HuH-7 (cell line): ENCODE measurements around the gene CBX6.
"Not testable (repeated sequence)": the region's sequence is repeated elsewhere in the genome, so short reads cannot be mapped to it uniquely, and the experiment has no call there.

Experiments
- DNase-seq: peaks from one replicate; pipeline ENCODE4 v3.0.0; 2011; ENCODE audit warnings: low spot score

The CBX6 gene

DNA sequence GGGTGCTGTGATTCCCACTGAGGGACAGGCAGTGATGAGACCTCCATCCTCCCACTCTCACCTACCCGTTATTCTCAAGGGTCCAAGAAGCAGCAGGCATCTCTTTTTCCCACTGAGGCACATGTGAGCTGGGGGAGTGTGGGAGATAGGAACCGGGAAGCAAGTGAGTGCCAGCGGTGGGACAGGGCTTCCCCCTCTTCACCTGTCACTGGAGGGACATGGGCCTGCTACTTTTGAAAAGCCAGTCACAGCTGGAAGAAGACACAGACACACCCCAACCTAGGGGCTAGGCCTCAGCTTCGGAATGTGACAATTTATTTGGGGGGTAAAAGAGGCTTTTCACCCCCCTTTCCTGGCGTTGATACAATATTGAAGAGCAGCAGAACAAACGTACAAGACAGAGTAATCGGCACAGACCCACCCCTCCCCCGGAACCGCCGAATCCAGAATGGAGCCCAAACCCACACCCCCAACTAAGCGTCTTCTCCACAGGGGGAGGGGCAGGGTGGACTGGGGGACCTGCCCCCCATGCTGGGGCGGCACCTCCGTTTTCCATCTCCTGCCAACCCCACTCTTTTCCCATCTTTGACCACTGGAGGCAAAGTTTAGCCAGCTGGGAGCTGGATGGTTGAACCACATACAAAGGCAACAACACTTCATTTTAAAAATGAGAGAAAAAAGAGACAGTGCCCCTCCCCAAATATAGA is 10.7 kb downstream of the CBX6 start:
- DNase-seq = no peak

DNA sequence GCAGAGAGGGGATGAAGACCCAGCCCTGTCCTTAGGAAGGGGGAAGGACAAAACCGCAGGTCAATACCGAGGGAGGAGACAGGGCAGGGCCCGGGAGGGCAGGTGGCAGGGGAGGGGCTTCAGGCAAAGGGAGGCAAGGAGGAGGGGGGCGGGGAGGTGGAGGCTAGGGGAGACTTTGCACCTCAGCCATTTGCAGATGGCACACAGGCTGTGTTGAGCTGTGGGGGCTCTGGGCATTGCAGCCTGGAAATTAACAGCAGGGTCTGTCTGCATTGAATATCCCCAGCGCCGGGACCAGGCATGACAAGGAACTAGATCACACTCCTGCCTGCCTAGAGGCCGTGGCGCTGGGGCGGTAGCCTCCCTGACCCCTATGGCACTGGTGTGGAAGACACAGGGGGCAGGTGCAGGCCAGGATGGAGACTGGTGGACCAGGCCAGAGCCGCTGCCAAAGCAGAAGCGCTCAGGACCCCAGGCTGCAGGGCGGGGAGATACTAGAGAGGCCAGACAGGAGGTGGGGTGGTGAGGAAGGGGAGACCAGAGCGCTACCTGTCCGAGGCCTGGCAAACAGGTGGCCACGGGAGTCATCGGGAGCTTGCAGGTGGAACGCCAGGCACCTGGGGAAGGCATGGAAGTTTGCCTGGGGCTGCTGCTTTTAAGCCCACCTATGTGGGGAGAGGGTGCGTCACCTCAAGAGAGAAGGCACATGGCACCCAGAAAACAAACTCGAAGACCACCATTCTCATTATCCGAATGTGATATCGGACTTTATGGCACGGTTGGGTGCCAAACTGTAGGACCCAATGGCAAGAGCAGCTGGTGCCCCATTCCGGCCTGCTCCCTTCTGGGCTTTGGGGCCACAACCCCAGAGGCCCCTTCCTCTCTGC is 11.5 kb downstream of the CBX6 start:
- DNase-seq = no peak

DNA sequence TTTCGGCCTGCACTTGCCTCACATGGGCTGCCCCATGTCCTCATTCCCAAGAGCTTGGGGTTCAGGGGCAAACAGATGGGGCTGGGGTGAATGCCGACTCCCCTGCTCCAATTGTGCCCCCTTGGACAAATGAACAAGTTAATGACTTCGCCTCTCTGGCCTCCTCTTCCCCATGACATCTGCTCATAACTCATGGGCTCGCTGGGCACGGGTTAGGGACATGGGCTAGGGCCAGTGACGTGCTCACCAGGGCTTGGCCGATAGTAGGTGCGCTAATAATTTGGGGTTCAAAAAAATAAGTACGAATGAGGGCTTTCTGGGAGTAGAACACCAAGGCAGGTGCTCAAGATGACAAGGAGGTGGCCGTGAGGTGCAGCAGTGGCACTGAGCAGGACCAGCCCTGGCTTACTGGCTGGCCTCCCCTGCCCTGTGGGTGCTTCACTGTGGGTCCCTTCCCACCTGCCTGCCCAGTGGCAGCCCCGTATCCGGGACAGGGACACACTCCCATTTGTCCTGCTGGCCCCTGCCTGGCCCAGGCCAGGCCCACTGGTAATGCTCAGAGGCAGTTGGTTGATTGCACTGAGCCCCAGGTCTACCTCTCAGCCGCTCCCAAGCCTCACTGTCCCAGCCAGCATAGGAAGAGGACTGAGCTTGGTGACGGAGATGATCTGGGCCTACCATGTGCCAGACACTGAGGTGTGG is 12.3 kb downstream of the CBX6 start:
- no peak for DNase-seq

DNA sequence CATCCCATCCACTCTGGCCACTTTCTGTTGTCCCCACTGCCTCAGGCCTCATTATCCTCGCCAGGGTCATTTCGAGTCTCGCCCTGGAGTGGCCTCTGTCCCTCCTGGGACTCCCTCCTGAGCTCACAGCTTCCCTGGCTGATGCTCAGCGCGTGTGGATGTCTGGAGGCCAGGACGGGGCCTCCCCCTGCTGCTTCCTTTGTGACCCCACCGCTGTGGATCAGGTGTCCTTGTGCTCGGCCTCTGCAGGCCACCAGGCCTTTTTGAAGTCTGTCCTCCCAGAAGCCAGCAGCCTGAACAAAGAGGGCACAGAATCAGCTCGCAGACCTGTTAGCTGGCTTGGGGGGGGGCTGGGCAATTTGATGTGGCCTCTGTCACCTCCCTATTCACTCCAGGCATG is 13.5 kb downstream of the CBX6 start:
- DNase-seq = no peak

DNA sequence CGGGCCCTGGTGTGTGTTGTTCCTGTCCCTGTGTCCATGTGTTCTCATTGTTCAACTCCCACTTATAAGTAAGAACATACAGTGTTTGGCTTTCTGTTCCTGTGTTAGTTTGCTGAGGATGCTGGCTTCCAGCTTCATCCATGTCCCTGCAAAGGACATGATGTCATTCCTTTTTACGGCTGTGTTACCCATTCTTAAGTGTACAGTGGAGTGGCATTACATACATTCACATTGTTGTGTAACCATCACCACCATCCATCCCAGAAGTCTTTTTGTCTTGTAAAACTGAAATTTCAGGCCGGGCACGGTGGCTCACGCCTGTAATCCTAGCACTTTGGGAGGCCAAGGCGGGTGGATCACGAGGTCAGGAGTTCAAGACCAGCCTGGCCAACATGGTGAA is 17.5 kb downstream of the CBX6 start:
- not testable (repeated sequence) for DNase-seq

DNA sequence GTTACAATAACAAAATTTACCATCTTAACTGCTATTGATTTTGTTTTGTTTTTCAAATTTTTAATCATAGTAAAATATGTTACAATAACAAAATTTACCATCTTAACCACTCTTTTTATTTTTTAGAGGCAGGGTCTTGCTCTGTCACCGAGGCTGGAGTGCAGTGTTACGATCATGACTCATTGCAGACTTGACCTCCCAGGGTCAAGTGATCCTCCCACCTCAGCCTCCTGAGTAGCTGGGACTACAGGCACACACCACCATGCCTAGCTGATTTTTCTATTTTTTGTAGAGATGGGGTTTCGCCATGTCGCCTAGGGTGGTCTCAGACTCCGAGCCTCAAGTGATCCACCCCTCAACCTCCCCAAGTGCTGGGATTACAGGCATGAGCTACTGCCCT is 18.1 kb downstream of the CBX6 start:
- DNase-seq = not testable (repeated sequence)

DNA sequence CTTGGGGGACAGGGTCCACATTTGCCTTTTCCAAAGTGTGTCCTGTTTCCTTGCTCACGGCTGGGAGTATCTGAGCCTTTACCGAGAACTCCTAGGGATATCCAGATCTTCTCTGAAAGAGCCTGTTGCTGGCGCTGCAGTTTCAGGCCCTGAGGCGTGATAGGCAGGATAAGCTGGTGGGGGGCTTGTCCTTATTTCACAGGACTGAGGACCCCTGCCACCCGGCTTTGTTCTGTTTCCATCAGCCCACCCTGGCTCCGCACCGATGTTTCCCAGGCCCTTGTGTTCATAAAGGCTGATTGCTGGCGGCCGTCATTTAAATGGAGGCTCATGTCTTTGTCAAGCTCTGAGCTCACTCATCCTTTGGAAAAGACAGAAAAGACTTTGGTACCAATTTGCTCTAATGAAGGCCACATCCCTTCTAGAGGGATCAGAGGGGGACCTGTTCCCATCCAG is 18.8 kb downstream of the CBX6 start:
- no peak for DNase-seq

DNA sequence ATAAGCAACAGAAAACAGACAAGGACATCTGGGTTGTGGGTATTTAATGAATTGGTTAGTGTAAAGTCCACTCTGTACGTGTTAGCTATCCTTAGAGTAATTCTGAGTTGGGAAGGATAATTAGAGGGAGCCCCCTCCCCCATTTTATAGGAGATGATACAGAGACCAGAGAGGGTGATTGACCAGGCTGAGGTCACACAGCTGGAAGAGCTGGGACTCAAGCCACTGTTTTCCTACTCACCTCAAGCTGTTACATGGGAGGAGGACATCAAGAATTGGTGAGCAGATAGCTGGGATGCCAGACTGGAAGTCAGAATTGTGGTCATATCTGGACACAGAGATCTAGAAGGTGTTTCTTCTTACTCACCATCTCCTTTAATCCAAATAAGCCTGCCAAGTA is 19.5 kb downstream of the CBX6 start:
- DNase-seq = no peak

DNA sequence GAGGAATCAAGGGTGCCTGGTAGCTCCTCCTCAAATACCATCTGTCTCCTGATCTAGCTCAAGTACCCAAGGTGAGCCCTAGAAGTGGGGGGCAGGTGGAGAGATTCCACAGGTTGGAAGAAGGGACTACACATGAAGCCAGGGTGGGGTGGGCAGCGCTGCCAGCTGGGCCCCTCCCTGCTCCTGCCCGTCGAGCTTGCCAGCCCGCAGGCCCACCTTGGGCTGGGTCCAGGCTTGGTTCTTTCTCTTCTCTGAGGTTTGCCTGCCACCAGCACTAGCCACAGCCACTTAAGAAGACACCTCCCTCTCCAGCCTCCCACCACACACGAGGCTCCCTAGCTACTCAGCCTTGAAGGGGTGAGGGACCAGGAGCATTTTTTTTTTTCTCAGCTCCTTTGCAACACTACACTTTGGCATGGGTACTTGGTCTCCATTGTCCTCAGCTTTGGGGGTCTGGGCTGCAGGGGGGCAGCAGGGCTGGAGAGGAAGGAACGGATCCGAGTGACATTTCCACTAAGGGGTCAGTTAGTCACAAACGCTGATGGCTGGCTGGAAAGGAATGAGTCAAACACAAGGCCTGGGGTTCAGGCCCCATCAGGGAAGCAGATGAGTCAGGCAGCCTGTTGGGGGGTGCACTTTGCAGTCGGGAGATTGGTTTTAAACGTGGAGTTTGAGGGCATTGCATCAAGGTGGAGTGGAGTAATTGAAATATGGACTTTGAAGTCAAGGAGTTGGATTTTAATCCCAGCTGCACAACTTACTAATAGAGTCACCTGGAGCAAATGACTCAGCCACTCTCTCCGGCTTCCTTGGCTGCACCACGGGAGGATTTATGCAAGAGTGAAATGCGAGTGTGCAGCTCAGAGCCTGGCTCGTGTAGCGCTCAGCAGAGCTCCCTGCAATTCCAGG is 20.8 kb downstream of the CBX6 start:
- no peak for DNase-seq

DNA sequence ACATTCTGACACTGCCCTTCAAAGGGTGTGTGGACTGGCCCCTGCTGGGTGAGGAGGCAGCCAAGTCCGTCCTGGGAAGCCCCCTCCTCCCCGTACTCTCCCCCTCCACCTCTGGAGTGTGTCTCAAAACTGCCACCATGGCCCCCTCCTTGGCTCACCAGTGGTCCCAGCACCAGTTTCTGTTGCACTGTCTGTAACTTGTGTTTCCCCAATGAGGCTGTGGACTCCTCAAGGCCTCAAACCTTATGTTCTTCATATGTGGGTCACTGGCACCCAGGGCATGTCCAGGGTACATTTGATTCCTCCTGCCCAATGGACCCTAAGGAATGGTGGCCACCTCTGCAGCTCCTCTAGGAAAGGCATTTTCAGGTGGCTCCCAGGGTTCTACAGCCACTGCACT is 21.6 kb downstream of the CBX6 start:
- no peak for DNase-seq

DNA sequence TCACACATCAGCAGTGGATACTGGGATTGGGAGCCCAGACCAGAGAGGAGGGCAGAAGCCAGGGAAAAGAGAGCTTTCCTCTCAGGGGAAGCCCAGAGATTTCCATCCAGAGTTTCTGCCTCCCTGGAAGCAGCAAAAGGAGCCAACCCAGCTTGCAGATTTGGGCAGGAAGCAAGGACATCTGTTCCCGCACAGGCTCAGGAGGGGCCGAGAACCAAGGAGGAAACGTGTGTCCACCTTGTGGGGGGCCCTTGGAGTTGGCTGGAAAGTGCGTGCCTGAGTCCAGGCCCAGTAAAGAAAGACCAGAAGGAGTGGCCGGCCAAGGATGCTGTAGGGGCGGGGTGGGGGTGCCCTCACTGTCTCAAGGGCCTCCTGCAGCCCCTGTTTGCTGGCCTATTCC is 22.2 kb downstream of the CBX6 start:
- no peak for DNase-seq

DNA sequence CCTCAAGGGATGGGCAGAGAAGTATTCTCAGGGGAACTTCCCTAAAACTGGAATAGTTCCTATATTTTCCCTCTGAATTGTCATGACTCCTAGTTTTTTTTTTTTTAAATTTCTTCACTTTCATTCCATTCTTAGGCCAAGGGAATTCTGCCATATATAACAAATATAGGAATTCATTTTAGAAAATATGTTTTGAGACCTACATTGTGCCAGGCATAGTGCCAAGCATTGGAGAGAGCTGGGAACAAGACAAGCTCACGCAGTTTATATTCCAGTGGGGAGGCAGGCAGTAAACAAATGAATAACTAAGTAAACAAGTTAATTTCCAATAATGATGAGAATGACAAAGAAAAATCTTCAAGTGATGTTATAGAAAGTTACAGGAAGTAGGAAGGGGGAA is 25.6 kb downstream of the CBX6 start:
- DNase-seq = no peak

DNA sequence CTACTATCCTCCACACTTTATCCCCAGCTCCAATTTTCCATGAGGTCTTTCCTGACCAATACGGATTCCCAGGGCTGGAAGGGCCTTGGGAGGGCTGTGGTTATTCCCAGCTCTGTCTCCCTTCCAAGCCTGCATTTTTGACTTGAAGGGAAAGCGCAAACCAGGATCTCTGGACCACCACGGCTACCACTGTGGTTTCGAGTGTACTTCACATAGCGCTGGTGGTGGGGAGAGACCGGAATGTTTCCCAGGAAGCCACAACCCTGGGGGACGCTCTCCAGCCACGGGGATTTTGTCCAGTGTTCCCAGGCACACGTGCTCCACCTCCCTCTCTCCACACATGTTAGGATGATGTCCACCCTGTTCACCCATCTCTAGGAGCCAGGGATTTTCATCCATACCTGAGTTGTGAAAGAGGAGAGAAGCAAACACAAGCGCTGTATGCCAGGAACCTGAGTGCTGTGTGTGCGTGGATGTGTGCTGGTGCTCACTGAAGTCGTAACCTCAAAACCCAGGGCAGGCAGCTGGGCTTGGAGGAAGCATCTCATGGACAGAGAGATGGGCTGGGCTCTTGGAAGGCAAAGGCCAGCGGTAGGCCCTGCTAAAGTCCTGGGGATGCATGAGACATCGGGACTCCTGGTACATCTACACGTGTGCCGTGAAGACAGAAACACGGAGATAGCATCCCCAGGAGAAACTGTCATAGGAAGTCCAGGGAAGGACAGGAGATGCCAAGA is 26.8 kb downstream of the CBX6 start:
- DNase-seq = no peak

DNA sequence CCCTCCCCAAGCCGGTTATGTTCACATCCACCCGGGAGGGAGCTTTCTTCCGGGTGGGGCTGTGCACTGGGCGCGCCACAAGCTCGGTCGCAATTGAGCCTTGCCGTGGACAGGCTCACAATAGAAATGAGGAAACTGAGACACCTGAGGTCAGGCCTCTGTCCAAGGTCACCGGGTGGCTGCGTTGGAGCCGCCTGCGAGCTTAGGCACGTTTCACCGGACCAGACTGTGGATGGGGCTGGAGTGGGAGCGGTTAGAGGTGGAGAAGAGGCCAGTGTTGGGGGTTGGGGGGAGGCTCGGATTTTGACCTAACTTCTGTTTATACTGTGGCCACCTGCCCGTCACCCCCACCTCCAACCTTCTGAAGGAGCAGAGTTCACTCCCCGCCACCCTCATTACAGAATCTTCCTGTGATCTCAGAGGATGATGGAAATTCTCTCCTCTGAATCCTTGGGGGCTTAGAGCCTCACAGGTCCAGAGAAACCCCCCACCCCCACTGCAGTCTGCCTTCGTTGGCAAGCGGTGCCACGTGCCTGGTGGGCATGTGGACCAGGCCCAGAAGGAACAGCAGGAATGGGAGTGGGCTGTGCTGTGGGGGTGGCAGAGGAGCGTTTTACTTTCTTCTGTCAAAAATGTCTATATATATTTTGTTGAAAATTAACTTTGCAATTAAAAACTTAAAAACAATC is 27.6 kb downstream of the CBX6 start:
- no peak for DNase-seq

DNA sequence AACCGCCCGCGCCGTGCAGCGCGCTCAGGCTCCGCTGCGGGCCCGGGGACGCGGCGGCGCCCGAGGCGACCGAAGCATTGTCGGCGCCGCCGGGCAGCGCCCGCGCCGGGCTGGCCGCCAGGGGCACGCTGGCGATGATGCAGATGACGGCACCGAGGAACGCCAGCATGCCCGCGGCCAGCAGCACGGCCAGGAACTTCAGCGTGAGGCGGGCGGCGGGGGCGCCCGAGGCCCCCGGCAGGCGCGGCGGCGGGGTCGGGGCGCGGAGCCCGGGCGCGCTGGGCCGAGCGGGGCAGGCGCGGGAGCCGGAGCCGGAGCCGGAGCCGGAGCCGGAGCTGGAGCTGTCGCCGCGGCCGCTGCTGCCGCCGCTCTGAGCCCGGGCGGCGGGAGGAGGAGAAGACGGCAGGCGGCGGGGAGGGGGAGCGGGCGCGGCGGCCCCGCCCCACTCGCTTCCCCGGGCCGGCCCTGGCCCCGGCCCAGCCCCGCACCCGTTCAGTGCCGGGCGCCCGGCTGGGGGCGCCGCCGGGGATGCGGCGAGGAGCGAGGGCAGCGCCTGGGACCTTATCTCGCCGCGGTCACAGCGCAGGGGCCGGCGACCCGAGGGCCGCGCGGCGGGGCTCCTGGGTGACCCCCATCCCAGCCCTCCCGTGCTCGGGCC is 28.2 kb downstream of the CBX6 start, which contains the start of gene NPTXR:
Gene NPTXR (minus strand): TSS at position 372 of the 658 bp plus-strand sequence.
- peak; percentile 75 for DNase-seq

DNA sequence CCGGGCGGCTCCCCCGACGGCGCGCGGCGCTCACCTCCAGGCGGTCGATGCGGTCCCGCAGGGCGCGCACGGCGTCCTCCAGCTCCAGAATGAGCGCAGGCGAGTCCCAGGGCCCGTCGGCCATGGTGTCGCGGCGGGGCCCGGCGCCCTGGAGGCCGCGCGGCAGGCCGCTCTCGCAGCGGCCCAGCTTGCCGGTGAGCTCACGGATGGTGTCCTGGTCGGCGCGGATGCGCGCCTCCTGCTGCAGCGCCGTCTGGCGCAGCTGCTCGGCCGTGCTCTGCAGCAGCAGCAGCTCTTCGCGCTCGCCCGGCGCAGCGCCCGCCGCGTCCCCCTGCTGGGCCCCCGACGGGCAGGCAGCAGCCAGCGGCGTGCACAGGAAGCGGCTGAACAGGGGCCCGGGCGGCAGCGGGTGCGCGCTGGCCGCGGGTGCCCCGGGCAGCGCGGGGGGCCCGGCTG is 28.8 kb downstream of the CBX6 start:
- peak; percentile 81 for DNase-seq

DNA sequence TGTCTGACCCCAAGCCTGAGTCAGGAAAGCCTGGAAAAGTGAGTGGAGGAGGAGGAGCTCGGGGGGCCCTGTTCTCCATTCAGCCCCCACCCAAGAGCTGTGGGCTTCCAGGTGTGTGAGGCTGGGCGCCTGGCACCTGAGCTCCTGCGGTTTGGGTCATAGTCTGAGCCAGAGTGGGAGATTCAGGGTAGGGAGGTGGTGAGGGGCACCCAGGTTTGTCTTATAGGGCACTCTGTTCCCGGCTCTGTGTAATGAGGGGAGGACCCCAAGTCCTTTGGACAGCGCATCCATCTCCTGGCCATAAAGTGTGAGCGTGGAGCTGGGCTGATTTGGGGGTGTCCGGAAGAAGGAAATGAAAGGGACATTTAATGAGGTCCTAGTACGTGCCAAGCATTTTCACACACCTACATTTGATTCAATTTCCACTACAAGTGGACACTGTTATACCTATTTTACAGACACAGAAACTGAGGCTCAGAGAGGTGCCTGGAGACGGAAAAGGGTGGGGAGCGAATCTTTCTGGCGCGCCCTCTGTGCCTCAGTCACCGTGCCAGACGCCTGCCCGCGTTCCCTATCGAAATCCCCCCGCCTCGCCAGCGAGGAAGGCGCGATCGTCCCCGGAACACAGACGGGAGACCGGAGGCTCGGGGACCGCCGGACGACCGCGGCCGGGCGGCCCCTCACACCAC is 29.4 kb downstream of the CBX6 start:
- no peak for DNase-seq

DNA sequence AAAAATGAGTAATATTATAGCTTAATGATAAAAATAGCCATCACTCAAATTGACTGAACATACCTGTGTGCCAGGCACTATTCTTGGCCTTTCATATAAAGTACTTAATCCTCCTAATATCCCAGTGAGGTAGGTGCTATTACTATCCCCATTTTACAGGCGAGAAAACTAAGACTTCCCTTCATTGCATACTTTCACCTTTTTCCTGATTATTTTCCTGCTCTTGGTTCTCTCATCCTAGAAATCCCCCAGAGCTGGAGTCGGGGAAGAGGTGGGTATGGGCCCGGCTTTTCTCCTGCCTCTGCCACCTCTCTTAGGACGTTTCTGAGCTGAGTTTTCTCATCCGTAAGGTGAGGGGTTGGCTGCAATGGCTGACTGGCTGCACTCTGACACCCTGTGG is 30.4 kb downstream of the CBX6 start:
- no peak for DNase-seq

DNA sequence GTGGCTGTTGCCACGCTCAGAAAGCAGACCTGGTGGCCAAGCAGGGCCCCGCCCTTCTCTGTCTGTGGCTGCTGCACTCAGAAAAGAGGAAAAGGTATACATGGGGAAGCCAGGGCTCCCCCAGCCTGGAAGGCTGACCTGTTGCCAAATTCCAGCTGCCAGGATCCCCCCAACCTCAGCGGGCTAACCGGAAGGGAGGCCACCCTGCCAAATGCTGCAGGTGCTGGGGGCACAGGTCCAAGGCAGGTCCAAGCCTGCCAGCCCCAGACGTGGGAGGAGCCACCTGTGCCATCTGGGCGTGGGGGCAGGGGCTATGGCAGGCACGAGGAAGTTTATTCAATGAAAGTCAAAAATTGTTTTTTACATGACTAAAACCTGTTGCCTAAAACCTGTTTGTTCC is 30.8 kb downstream of the CBX6 start:
- DNase-seq = no peak
